Measurements from ENCODE around the gene TACR1. TPM values are rescaled to one million over a fixed set of nuclear protein-coding genes. Genes with fewer than 3 reads are reported as not detected.

The TACR1 gene
- total and polyA plus RNA-seq, 8 donors: 0.07 to 0.40 (median 0.09) TPM

DNA sequence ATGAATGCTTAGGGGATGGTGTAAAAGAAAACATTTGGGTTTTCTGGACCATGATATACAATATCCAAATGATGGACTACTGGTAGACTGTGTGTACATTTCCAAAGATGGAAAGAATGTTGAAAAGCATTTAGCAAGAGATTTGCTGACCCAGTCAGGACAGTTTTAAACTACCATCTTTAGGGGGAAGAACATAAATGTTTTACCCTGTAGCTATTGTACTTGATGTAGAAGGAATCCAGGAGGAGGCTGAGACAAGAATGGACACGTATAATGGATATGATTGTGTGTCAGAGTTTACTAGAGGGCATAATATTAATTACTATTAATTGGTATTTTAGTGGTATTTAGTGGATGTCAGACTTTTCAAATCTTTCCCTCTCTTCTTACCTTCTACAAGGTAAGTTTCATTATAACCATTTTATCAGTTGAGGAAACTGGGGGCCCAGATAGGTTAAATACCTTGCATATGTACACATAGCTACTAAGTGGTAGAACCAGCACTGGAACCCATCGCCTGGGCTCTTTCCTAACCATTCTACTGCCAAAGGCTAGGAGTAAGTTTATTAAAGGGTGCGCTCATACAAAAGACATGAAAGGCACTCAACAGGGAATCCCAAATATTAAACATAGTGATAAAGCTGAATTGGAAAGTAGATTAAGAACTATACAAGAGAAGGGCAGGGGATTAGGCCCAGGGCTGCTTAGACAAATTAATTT lies 8.9 kb downstream of the TACR1 start:
- Histone ChIP-seq H3K4me1 (no peaks in the 10 kb centered on the region), H3K27ac (no peak overlapping the region), H3K36me3 (no peaks in the 10 kb centered on the region), H3K9me3 (no peaks in the 10 kb centered on the region), H3K27me3 (peaks cover 0 to 12% (median 7%) of the 10 kb centered on the region in 4 donors), H3K4me3 (no peak overlapping the region)
- no peak for ATAC-seq
- WGBS, 2 donors: 86 to 92% methylated on average over 3 of the region's 3 CpGs
- no peak for DNase-seq
- intact Hi-C loops (cut with DNase I): no loop called here
- TF ChIP-seq, protein P1, sequence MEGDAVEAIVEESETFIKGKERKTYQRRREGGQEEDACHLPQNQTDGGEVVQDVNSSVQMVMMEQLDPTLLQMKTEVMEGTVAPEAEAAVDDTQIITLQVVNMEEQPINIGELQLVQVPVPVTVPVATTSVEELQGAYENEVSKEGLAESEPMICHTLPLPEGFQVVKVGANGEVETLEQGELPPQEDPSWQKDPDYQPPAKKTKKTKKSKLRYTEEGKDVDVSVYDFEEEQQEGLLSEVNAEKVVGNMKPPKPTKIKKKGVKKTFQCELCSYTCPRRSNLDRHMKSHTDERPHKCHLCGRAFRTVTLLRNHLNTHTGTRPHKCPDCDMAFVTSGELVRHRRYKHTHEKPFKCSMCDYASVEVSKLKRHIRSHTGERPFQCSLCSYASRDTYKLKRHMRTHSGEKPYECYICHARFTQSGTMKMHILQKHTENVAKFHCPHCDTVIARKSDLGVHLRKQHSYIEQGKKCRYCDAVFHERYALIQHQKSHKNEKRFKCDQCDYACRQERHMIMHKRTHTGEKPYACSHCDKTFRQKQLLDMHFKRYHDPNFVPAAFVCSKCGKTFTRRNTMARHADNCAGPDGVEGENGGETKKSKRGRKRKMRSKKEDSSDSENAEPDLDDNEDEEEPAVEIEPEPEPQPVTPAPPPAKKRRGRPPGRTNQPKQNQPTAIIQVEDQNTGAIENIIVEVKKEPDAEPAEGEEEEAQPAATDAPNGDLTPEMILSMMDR (IDR thresholded peaks at IDR 0.05): no peak
- FAIRE-seq: no peak

DNA sequence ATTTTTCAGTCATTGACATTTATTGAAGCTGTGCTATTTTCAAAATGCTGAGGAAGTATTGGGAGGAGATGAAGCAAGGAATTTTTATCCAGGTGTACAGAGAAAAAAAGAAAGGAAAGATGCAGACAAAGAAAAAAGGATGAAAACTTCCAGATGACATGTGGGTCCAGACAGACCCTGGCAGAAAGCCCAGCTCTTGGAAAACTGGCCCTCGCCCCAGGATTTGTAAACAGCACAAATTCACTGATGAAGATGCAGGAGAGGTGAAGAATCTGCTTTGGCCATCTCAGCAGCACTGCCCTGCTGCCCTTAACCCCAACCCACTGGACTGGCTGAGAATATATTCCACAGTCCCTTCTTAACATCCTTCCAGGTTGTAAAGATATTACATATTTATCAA lies 12.5 kb downstream of the TACR1 start:
- TF ChIP-seq, protein P1 (IDR thresholded peaks at IDR 0.05): no peak
- no peak overlapping the region for H3K27ac ChIP-seq
- FAIRE-seq (no peak), ATAC-seq (no peak), DNase-seq (no peak)
- intact Hi-C loops (cut with DNase I): no loop called here
- no peaks in the 10 kb centered on the region for H3K36me3 ChIP-seq
- no peaks in the 10 kb centered on the region for H3K9me3 ChIP-seq
- no peaks in the 10 kb centered on the region for H3K27me3 ChIP-seq
- 21 to 33% methylated on average over 1 of the region's 1 CpG for WGBS, 2 donors
- H3K4me1 ChIP-seq: no peaks in the 10 kb centered on the region
- H3K4me3 ChIP-seq: no peak overlapping the region

DNA sequence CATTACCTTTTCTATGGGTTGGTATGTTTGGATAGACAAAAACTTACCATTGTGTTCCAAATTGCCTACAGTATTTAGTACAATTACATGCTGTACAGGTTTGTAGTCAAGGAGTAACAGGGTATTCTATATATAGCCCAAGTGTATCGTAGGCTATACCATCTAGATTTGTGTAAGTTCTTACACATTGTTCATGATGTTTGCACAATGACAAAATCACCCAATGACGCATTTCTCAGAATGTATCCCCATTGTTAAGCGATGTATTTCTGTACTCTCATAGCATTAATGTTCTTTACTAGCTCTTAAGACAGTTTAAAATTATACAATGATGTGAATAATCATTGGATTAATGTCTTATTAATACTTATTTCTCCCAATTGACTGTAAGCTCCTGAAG lies 16.7 kb downstream of the TACR1 start:
- H3K4me3 ChIP-seq: no peak overlapping the region
- no peaks in the 10 kb centered on the region for H3K9me3 ChIP-seq
- 88 to 95% methylated on average over 3 of the region's 3 CpGs for WGBS, 2 donors
- H3K36me3 ChIP-seq: no peaks in the 10 kb centered on the region
- intact Hi-C loops (cut with DNase I): no loop called here
- no peak for FAIRE-seq
- H3K27ac ChIP-seq: no peak overlapping the region
- no peaks in the 10 kb centered on the region for H3K27me3 ChIP-seq
- no peaks in the 10 kb centered on the region for H3K4me1 ChIP-seq
- TF ChIP-seq, protein P1 (IDR thresholded peaks at IDR 0.05): no peak
- ATAC-seq: no peak
- DNase-seq: no peak

DNA sequence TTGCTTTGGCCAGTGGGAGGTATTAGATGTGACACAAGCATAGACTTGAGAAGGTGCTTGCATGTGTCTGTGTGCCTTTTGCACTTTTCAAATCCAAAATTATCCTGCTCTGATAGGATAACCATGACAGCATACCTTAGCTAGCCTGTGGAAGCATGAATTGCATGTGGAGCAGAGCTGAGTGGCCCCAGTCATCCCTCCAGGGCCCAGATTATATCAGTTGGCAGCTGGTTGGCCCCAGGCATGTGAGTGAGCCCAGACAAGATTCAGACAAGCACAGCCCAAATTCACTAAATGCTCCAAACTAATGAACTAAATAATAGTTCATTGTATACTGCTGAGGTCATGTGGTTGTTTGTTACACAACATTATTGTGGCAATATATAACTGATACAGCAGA lies 18.8 kb downstream of the TACR1 start:
- H3K27me3 ChIP-seq: no peaks in the 10 kb centered on the region
- H3K36me3 ChIP-seq: no peaks in the 10 kb centered on the region
- DNase-seq (no peak), ATAC-seq (no peak), FAIRE-seq (no peak)
- H3K9me3 ChIP-seq: no peaks in the 10 kb centered on the region
- no peaks in the 10 kb centered on the region for H3K4me1 ChIP-seq
- H3K4me3 ChIP-seq: no peak overlapping the region
- intact Hi-C loops (cut with DNase I): no loop called here
- no peak overlapping the region for H3K27ac ChIP-seq
- TF ChIP-seq, protein P1 (IDR thresholded peaks at IDR 0.05): no peak

DNA sequence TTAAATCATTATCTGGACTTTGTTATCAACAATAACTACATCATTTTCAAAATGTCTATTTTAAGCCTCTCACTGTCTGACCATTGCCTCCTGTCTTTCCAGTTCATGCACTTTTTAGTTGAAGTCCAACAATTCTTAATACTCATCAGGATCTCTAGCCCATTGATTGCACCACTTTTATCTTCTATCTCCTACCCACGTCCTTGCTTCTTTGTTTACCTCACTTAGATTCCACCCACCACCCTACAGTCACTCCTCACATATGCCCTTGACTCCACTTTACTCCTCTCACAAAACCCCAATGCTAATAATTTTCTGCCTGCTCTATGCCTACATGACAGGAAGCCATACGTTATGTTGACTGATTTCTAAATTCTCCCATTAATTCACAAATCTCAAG lies 21.9 kb downstream of the TACR1 start:
- no peak overlapping the region for H3K27ac ChIP-seq
- no peaks in the 10 kb centered on the region for H3K27me3 ChIP-seq
- DNase-seq (no peak), FAIRE-seq (no peak), ATAC-seq (no peak)
- intact Hi-C loops (cut with DNase I): no loop called here
- H3K4me3 ChIP-seq: no peak overlapping the region
- no peaks in the 10 kb centered on the region for H3K4me1 ChIP-seq
- WGBS, 2 donors: 53 to 58% methylated on average over 2 of the region's 2 CpGs
- H3K9me3 ChIP-seq: no peaks in the 10 kb centered on the region
- TF ChIP-seq, protein P1 (IDR thresholded peaks at IDR 0.05): no peak
- no peaks in the 10 kb centered on the region for H3K36me3 ChIP-seq
